Osteocyte (in vitro differentiated cells): ENCODE measurements around the gene OLFML2A. TPM values are rescaled to one million over a fixed set of nuclear protein-coding genes. Genes with fewer than 3 reads are reported as not detected.

ENCODE experiments used
- DNase-seq: peaks from one replicate; pipeline ENCODE4 v3.0.0; 2021; ENCODE audit warnings: mixed read lengths; ENCODE audit not compliant: unreplicated experiment; ENCODE audit errors: extremely low spot score
- H3K27ac Mint-ChIP-seq: one replicate; pipeline ENCODE4 v1.8.0; 2021; ENCODE audit warnings: mild to moderate bottlenecking, mixed read lengths; ENCODE audit not compliant: unreplicated experiment
- H3K27me3 Mint-ChIP-seq: one replicate; pipeline ENCODE4 v1.8.0; 2021; ENCODE audit warnings: mixed read lengths; ENCODE audit not compliant: unreplicated experiment
- H3K36me3 Mint-ChIP-seq: one replicate; pipeline ENCODE4 v1.8.0; 2021; ENCODE audit warnings: mixed read lengths; ENCODE audit not compliant: unreplicated experiment
- H3K4me1 Mint-ChIP-seq: one replicate; pipeline ENCODE4 v1.8.0; 2021; ENCODE audit warnings: mixed read lengths; ENCODE audit not compliant: unreplicated experiment
- H3K4me3 Mint-ChIP-seq: one replicate; pipeline ENCODE4 v1.8.0; 2021; ENCODE audit warnings: mild to moderate bottlenecking, moderate library complexity, mixed read lengths; ENCODE audit not compliant: unreplicated experiment
- H3K9me3 Mint-ChIP-seq: one replicate; pipeline ENCODE4 v1.8.0; 2021; ENCODE audit warnings: mixed read lengths; ENCODE audit not compliant: unreplicated experiment
- total RNA-seq: library from RNA; stranded (reverse); gene quantifications from 2 replicates; pipeline ENCODE4 v1.2.1, GENCODE V29; 2021
- TF ChIP-seq, protein P1 (sequence below): fragments of 200-600 bp; sonication (generic); IDR thresholded peaks from 2 replicates; pipeline ENCODE4 v1.5.0; 2021; ENCODE audit warnings: antibody characterized with exemption, mild to moderate bottlenecking, moderate library complexity

The OLFML2A gene
- total RNA-seq, 1 donor from 2014 or later, result 146 TPM

DNA sequence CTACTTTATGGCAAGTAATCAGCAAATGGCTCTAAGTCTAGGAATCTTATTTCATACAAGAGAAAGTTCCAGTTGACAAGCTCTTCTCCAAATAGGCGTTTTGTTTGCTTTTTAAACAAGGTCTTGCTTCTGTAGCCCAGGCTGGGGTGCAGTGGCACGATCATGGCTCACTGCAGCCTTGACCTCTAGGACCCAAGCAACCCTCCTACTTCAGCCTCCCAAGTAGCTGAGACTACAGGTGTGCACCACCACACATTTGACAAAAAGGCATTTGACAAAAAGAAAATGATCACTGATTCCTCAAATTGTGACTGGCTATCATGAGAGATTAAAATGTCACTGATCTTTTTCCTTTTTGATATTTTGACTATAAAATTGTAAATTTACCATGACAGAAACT is 37.6 kb upstream of the OLFML2A start:
- H3K4me3 Mint-ChIP-seq, result no peak overlapping the region
- H3K27ac Mint-ChIP-seq, result no peak overlapping the region
- no peaks in the 10 kb centered on the region for H3K27me3 Mint-ChIP-seq
- no peaks in the 10 kb centered on the region for H3K9me3 Mint-ChIP-seq
- no peaks in the 10 kb centered on the region for H3K36me3 Mint-ChIP-seq
- TF ChIP-seq, protein P1, sequence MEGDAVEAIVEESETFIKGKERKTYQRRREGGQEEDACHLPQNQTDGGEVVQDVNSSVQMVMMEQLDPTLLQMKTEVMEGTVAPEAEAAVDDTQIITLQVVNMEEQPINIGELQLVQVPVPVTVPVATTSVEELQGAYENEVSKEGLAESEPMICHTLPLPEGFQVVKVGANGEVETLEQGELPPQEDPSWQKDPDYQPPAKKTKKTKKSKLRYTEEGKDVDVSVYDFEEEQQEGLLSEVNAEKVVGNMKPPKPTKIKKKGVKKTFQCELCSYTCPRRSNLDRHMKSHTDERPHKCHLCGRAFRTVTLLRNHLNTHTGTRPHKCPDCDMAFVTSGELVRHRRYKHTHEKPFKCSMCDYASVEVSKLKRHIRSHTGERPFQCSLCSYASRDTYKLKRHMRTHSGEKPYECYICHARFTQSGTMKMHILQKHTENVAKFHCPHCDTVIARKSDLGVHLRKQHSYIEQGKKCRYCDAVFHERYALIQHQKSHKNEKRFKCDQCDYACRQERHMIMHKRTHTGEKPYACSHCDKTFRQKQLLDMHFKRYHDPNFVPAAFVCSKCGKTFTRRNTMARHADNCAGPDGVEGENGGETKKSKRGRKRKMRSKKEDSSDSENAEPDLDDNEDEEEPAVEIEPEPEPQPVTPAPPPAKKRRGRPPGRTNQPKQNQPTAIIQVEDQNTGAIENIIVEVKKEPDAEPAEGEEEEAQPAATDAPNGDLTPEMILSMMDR, result no peak
- peaks cover 15% of the 10 kb centered on the region for H3K4me1 Mint-ChIP-seq
- no peak for DNase-seq

DNA sequence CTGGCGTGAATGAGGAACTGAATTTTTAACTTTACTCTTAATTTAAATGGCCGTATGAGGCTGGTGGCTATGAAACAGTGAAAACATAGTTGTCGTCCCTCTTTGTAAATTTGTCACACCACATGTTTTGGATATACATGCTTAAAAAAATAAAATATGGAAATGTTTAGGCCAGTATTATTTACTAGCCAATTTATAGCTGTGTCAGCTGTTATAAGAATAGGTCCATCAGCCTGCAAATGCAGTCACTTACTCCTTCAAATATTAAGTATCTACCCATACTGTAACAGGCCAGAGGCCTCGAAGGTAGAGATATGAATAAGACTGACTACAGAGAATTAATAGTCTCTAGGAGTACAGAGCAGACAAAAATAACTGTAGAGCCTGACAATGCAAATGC is 35.8 kb upstream of the OLFML2A start:
- H3K27me3 Mint-ChIP-seq, result no peaks in the 10 kb centered on the region
- no peaks in the 10 kb centered on the region for H3K36me3 Mint-ChIP-seq

DNA sequence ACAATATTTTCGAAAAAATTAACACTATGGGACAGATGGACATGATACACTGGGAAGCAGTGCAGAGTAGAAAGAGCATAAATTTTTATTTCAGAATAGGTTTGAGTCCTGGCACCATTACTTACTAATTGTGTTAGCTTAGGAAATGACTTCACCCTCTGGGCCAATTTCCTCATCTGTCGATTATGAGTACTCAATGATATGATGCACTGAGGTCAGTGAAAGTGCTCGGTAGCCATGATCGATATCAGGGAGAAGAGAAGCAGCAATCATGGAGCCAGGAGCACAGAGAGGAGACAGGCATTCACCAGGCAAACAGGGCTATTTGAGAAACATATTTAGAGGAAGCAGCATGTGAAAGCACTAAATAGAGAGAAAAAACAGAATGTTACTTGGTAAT is 35.3 kb upstream of the OLFML2A start:
- no peak for DNase-seq
- H3K27ac Mint-ChIP-seq, result no peak overlapping the region
- TF ChIP-seq, protein P1, result no peak
- H3K36me3 Mint-ChIP-seq, result no peaks in the 10 kb centered on the region
- no peaks in the 10 kb centered on the region for H3K9me3 Mint-ChIP-seq
- H3K27me3 Mint-ChIP-seq, result no peaks in the 10 kb centered on the region
- H3K4me3 Mint-ChIP-seq, result no peak overlapping the region
- peaks cover 4% of the 10 kb centered on the region for H3K4me1 Mint-ChIP-seq

More for the DNA sequence above, 35.8 kb upstream of the OLFML2A start:
- H3K4me3 Mint-ChIP-seq, result no peak overlapping the region
- TF ChIP-seq, protein P1, result no peak
- no peak for DNase-seq
- peaks cover 4% of the 10 kb centered on the region for H3K4me1 Mint-ChIP-seq
- no peak overlapping the region for H3K27ac Mint-ChIP-seq
- H3K9me3 Mint-ChIP-seq, result no peaks in the 10 kb centered on the region

DNA sequence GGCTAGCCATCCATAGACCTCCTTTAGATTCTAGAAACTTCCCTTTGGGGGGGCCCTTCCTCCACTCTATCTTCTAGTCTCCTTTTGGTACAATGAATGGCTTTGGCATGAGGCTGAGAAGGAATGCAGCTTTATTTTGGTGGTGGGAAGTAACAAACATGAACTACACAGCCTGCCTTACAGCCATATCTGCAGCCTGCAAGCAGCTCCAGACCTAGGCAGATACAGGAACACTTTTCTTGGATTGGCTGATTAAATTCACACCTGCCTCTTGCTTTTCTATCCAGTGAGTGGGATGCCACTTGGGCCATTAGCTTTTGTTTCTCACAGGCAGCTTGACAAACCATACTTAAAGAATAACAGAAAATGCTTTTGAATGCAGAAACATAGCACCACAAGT is 34.0 kb upstream of the OLFML2A start:
- Mint-ChIP-seq H3K27me3 (no peaks in the 10 kb centered on the region), H3K9me3 (no peaks in the 10 kb centered on the region), H3K36me3 (no peaks in the 10 kb centered on the region), H3K27ac (no peak overlapping the region), H3K4me3 (no peak overlapping the region), H3K4me1 (peaks cover 4% of the 10 kb centered on the region)
- DNase-seq, result no peak
- TF ChIP-seq, protein P1, result no peak

DNA sequence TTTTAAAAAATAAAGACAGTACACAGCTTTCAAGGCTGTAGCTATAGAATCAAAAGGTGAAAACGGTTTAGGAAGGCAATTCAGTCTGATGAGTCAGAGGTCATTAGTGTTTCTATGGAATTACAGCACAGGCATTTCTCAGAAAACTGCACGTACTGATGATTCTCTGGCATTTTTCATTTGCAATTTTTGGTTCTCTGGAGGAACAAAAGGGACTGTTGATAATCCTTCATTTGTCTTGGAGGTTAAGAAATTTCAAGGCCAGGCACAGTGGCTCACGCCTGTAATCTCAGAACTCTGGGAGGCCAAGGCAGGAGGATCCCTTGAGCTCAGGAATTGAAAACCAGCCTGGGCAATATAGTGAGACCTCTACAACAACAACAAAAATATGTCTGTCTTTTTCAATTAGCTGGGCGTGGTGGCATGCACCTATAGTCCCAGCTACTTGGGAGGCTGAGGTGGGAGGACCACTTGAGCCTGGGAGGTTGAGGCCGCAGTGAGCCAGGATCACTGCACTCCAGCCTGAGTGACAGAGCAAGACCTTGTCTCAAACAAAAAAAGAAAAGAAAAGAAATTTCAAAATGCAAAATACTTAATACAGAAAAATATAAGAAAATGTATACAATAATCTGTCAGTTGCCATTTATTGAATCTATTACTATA is 33.1 kb upstream of the OLFML2A start:
- H3K27ac Mint-ChIP-seq, result no peak overlapping the region
- H3K27me3 Mint-ChIP-seq, result no peaks in the 10 kb centered on the region
- H3K9me3 Mint-ChIP-seq, result no peaks in the 10 kb centered on the region
- H3K4me3 Mint-ChIP-seq, result no peak overlapping the region
- no peaks in the 10 kb centered on the region for H3K36me3 Mint-ChIP-seq
- no peak for DNase-seq
- peaks cover 4% of the 10 kb centered on the region for H3K4me1 Mint-ChIP-seq
- TF ChIP-seq, protein P1, result no peak
